Measurements from ENCODE around the gene RUBCN. TPM values are rescaled to one million over a fixed set of nuclear protein-coding genes. Genes with fewer than 3 reads are reported as not detected.

RUBCN gene
- polyA plus RNA-seq, 1 donor (not counting 4 experiments of a cell fraction or from before 2014, with no cell fraction given), result 8.9 TPM

GRCh38 chr3:197782230-197782629, 45.5 kb upstream of the RUBCN start:
- Histone ChIP-seq H4K20me1 (ENCODE audit: control insufficient read depth, extremely low read depth, insufficient read depth, low read length) (no peaks in the 10 kb centered on the region), H3K4me2 (ENCODE audit: control insufficient read depth, extremely low read depth, insufficient read depth, low read depth, low read length) (no peak overlapping the region), H3K4me1 (ENCODE audit: control insufficient read depth, extremely low read depth, insufficient read depth, low read length) (no peaks in the 10 kb centered on the region), H3K4me3 (ENCODE audit: control insufficient read depth in 2 of 3, extremely low read depth in 1 of 3, insufficient read depth in 2 of 3, low read depth in 1 of 3, low read length in 3 of 3) (no peak overlapping the region), H3K36me3 (ENCODE audit: control insufficient read depth in 2 of 2, extremely low read depth in 1 of 2, insufficient read depth in 2 of 2, low read length in 2 of 2) (peaks cover 9 to 15% of the 10 kb centered on the region in 2 experiments), H3K9me1 (ENCODE audit: control insufficient read depth, extremely low read depth, insufficient read depth, low read length) (peaks cover 2% of the 10 kb centered on the region), H3K27me3 (ENCODE audit: control insufficient read depth, extremely low read depth, insufficient read depth, low read length) (no peaks in the 10 kb centered on the region), H3K9me3 (ENCODE audit: control insufficient read depth, low read depth, low read length) (no peaks in the 10 kb centered on the region), H2AFZ (ENCODE audit: control insufficient read depth, low read length) (no peak overlapping the region), H3K27ac (ENCODE audit: control insufficient read depth, insufficient read depth, low read length) (no peak overlapping the region), H3K9ac (ENCODE audit: control insufficient read depth, extremely low read depth, insufficient read depth, low read length) (no peak overlapping the region), H3K79me2 (ENCODE audit: control insufficient read depth, insufficient read depth, low read length) (no peaks in the 10 kb centered on the region)
- dilution Hi-C loops (cut with MboI; ENCODE audit: extremely low pct_ligation_motif_present, low sequenced_read_pairs), result no loop called here
- DNase-seq (ENCODE audit: low read depth, low spot score), result no peak
- TF ChIP-seq EZH2 (IDR thresholded peaks at IDR 0.05; ENCODE audit: low read length) (no peak), CTCF (optimal IDR thresholded peaks at IDR 0.05 in 1 of 3, IDR thresholded peaks at IDR 0.05 in 1 of 3, conservative IDR thresholded peaks at IDR 0.05 in 1 of 3; ENCODE audit: extremely low read depth in 1 of 3, insufficient read depth in 2 of 3, low read length in 3 of 3) (no peak)
- no peak for FAIRE-seq

- Histone ChIP-seq H3K9ac (ENCODE audit: control insufficient read depth, extremely low read depth, insufficient read depth, low read length) (no peak overlapping the region), H3K9me3 (ENCODE audit: control insufficient read depth, low read depth, low read length) (no peaks in the 10 kb centered on the region), H3K4me2 (ENCODE audit: control insufficient read depth, extremely low read depth, insufficient read depth, low read depth, low read length) (no peak overlapping the region), H3K27me3 (ENCODE audit: control insufficient read depth, extremely low read depth, insufficient read depth, low read length) (no peaks in the 10 kb centered on the region), H4K20me1 (ENCODE audit: control insufficient read depth, extremely low read depth, insufficient read depth, low read length) (no peaks in the 10 kb centered on the region), H2AFZ (ENCODE audit: control insufficient read depth, low read length) (no peak overlapping the region), H3K27ac (ENCODE audit: control insufficient read depth, insufficient read depth, low read length) (no peak overlapping the region), H3K4me3 (ENCODE audit: control insufficient read depth in 2 of 3, extremely low read depth in 1 of 3, insufficient read depth in 2 of 3, low read depth in 1 of 3, low read length in 3 of 3) (no peak overlapping the region), H3K4me1 (ENCODE audit: control insufficient read depth, extremely low read depth, insufficient read depth, low read length) (no peaks in the 10 kb centered on the region), H3K9me1 (ENCODE audit: control insufficient read depth, extremely low read depth, insufficient read depth, low read length) (no peaks in the 10 kb centered on the region), H3K79me2 (ENCODE audit: control insufficient read depth, insufficient read depth, low read length) (no peaks in the 10 kb centered on the region), H3K36me3 (ENCODE audit: control insufficient read depth in 2 of 2, extremely low read depth in 1 of 2, insufficient read depth in 2 of 2, low read length in 2 of 2) (peaks cover 11 to 14% of the 10 kb centered on the region in 2 experiments)
- dilution Hi-C loops (cut with MboI; ENCODE audit: extremely low pct_ligation_motif_present, low sequenced_read_pairs), result no loop called here
- DNase-seq (ENCODE audit: low read depth, low spot score), result no peak
- FAIRE-seq, result no peak
- TF ChIP-seq EZH2 (IDR thresholded peaks at IDR 0.05; ENCODE audit: low read length), result no peak
- TF ChIP-seq CTCF (optimal IDR thresholded peaks at IDR 0.05 in 1 of 3, IDR thresholded peaks at IDR 0.05 in 1 of 3, conservative IDR thresholded peaks at IDR 0.05 in 1 of 3; ENCODE audit: extremely low read depth in 1 of 3, insufficient read depth in 2 of 3, low read length in 3 of 3), result no peak
These were observed 38.6 kb upstream of the RUBCN start for GRCh38 chr3:197775317-197775716.
